MCF 10A (cell line): Measurements from ENCODE around the gene CENPM. TPM values are rescaled to one million over a fixed set of nuclear protein-coding genes. Genes with fewer than 3 reads are reported as not detected.
A peak's percentile ranks its signal among the peaks of the same experiment; 100 is the strongest.

Experiments
- BruUV-seq: library from RNA; stranded (reverse); fragments of 400-500 nt; replicated peaks from 2 replicates; lab custom pipeline; 2021; lab: Mats Ljungman, UMichigan
- CTCF ChIA-PET: fragments of 300-600 bp; sonication (Branson Sonifier 250); formaldehyde crosslinking; extraction: SDS; loops from one replicate; lab custom pipeline; 2021; ENCODE audit warnings: antibody characterized with exemption, inconsistent platforms; lab: Yijun Ruan, JAX
- POLR2A ChIA-PET: fragments of 300-600, 350-650 bp; sonication (Branson Sonifier 250); formaldehyde crosslinking; extraction: SDS; loops from one replicate; lab custom pipeline; 2020; ENCODE audit warnings: antibody characterized with exemption, inconsistent platforms; lab: Yijun Ruan, JAX
- DNase-seq: peaks from one replicate; pipeline ENCODE4 v3.0.0-alpha.2; 2018; ENCODE audit not compliant: unreplicated experiment
- H3K27ac Mint-ChIP-seq: one replicate; pipeline ENCODE4 v1.8.0; 2022; ENCODE audit warnings: mild to moderate bottlenecking, low read depth, mixed read lengths; ENCODE audit not compliant: unreplicated experiment
- H3K27me3 Mint-ChIP-seq: one replicate; pipeline ENCODE4 v1.8.0; 2022; ENCODE audit warnings: mixed read lengths; ENCODE audit not compliant: insufficient read depth, unreplicated experiment
- H3K36me3 Mint-ChIP-seq: one replicate; pipeline ENCODE4 v1.8.0; 2022; ENCODE audit warnings: mild to moderate bottlenecking, moderate library complexity, mixed read lengths; ENCODE audit not compliant: insufficient read depth, unreplicated experiment
- H3K4me1 Mint-ChIP-seq: one replicate; pipeline ENCODE4 v1.8.0; 2022; ENCODE audit warnings: mixed read lengths; ENCODE audit not compliant: insufficient read depth, unreplicated experiment
- H3K4me3 Mint-ChIP-seq: one replicate; pipeline ENCODE4 v1.8.0; 2022; ENCODE audit warnings: mild to moderate bottlenecking, moderate library complexity, mixed read lengths; ENCODE audit not compliant: unreplicated experiment
- H3K9me3 Mint-ChIP-seq: one replicate; pipeline ENCODE4 v1.8.0; 2022; ENCODE audit warnings: mixed read lengths; ENCODE audit not compliant: unreplicated experiment
- intact Hi-C: fragments of 100-400 bp; cut with micrococcal nuclease; formaldehyde crosslinking; loops from 2 replicates; pipeline ENCODE4 v1.14.1; 2022
- total RNA-seq: library from RNA; stranded (reverse); gene quantifications from 2 replicates; pipeline ENCODE4 v1.2.3, GENCODE V29; 2022
- TF ChIP-seq, protein P1 (sequence below): fragments of 200-600 bp; IDR thresholded peaks from one replicate; pipeline ENCODE4 v1.8.0; 2022; ENCODE audit warnings: antibody characterized with exemption, mild to moderate bottlenecking; ENCODE audit not compliant: unreplicated experiment

The CENPM gene
- total RNA-seq, 1 experiment from 2014 or later, result 21.1 TPM

DNA sequence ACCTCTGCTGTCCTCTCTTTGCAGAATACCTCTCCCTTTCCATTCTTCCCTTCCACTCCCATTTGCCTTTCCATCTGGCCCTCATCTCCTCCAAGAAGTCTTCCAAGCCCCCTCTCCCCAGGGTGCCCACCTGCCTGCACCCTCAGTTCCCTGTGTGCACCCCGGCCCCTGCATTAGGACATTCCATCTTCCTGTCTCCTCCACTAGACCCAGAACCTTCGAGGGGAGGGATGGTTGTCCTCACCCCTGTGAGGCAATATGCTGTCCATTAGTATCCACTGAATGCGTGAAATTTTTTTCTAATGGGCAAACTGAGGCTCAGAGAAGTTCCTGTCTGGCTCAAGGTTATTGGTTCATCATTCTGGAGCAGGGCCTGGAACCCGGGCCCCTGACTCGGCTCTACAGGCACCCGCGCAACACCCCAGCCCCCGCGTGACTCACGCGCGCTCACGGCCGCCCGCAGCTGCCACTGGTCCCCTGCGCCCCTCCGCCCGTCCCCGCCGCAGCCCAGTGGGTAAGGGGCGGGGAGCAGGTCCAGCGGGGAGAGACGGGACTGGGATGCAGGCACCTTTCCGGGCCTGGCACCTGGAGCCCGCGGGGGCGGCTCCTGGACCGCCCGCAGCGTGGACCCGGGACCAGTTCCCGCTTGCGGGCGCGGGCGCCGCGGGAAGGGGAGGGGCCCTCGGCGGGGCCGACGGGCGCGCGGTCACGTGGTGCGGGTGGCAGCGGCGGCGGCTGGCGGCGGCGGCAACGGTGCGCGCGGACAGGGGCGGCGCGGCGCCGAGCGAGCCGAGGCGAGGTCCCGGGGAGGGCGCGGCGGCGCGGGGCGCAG, 29.3 kb upstream of the CENPM start:
- Mint-ChIP-seq H3K4me3 (peak overlapping the region; percentile 2), H3K27me3 (peaks cover 30% of the 10 kb centered on the region), H3K4me1 (no peaks in the 10 kb centered on the region), H3K27ac (no peak overlapping the region), H3K9me3 (no peaks in the 10 kb centered on the region), H3K36me3 (no peaks in the 10 kb centered on the region)
- ChIA-PET CTCF (no interaction called here), POLR2A (interaction anchor here (0.6 kb wide), 1 partner anchor 457 kb away, joined by 3 read pairs; no protein-coding TSS in a partner anchor)
- no TSS peak for BruUV-seq
- intact Hi-C loops, result no loop called here
- TF ChIP-seq, protein P1, sequence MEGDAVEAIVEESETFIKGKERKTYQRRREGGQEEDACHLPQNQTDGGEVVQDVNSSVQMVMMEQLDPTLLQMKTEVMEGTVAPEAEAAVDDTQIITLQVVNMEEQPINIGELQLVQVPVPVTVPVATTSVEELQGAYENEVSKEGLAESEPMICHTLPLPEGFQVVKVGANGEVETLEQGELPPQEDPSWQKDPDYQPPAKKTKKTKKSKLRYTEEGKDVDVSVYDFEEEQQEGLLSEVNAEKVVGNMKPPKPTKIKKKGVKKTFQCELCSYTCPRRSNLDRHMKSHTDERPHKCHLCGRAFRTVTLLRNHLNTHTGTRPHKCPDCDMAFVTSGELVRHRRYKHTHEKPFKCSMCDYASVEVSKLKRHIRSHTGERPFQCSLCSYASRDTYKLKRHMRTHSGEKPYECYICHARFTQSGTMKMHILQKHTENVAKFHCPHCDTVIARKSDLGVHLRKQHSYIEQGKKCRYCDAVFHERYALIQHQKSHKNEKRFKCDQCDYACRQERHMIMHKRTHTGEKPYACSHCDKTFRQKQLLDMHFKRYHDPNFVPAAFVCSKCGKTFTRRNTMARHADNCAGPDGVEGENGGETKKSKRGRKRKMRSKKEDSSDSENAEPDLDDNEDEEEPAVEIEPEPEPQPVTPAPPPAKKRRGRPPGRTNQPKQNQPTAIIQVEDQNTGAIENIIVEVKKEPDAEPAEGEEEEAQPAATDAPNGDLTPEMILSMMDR, result no peak
- no peak for DNase-seq

DNA sequence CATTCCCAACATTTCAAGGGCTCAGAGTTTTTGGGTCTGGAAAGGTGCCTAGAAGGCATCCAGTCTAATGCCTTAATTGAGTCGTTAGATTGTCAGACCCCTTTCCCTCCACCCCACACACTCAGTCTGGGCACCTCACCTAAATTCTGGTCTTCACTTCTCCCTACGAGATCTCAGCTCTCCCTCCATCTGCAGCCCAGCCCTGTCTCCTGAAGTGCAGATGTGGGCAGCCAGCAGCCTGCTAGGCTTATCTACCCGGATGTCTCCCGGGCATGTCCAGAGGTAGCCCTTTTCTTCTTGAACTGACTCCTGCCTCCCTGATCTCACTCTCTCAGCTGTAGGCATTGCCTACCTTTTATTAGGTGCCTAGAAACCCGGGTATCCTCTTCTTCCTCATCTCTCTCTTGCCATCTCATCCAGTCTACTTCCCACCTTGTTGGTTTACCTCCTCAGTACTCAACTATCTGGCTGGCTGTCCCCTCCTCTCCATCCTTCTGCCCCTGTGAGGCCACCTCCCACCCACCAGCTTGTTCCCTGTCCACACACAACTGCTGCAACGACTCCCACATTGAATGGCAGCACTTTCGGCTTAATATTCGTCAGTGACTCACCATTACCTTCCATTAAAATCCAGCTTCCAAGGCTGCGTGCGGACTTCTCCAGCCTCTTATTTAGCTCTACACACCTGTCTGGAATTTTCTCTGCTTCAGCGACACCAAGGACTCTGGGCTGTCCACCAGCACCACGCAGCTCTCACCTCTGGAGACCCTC, 28.5 kb upstream of the CENPM start:
- no TSS peak for BruUV-seq
- Mint-ChIP-seq H3K27ac (no peak overlapping the region), H3K4me1 (no peaks in the 10 kb centered on the region), H3K27me3 (peaks cover 30% of the 10 kb centered on the region), H3K4me3 (peak overlapping the region; percentile 2), H3K9me3 (no peaks in the 10 kb centered on the region), H3K36me3 (no peaks in the 10 kb centered on the region)
- TF ChIP-seq, protein P1, result no peak
- DNase-seq, result no peak
- intact Hi-C loops, result no loop called here
- ChIA-PET POLR2A (interaction anchor here (0.6 to 1.0 kb wide), 3 partner anchors 178 to 554 kb away, joined by 3 read pairs; no protein-coding TSS in a partner anchor), CTCF (interaction anchor here (0.6 kb wide), 2 partner anchors 466 to 468 kb away, joined by 3 read pairs; no protein-coding TSS in a partner anchor)

DNA sequence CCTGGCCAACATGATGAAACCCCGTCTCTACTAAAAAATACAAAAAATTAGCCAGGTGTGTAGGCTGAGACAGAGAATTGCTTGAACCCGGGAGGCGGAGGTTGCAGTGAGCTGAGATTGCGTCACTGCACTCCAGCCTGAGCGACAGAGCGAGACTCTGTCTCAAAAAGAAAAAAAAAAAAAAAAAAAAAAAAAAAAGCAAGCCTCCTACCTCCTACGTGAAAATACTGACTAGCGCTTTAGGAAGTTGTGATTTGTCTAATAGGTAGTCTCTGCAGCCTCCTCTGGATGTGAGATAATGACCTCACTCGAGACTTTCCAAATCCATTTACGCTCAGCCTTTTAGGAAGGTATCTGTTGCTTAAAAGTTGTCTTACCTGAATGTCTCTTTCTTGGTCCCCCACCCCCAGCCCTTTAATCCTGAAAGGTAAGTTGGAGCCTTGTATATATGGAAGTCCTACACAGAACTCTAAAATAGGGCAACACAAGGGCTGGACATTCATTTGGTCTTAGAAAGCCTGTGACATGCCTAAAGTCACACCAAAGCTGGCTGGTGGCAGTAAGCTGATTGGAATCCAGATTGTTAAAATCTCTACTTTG, 27.8 kb upstream of the CENPM start:
- POLR2A ChIA-PET, result interaction anchor here (0.6 to 1.0 kb wide), 3 partner anchors 27 to 555 kb away, joined by 3 read pairs; no protein-coding TSS in a partner anchor
- CTCF ChIA-PET, result interaction anchor here (0.6 kb wide), 1 partner anchor 467 kb away, joined by 3 read pairs; no protein-coding TSS in a partner anchor
- intact Hi-C loops, result no loop called here
- Mint-ChIP-seq H3K27ac (no peak overlapping the region), H3K27me3 (peaks cover 30% of the 10 kb centered on the region), H3K36me3 (no peaks in the 10 kb centered on the region), H3K4me1 (no peaks in the 10 kb centered on the region), H3K4me3 (no peak overlapping the region), H3K9me3 (no peaks in the 10 kb centered on the region)
- BruUV-seq, result no TSS peak
- TF ChIP-seq, protein P1, result no peak
- DNase-seq, result no peak
